Type B pancreatic cell (in vitro differentiated cells): ENCODE measurements around the gene QSOX1. TPM values are rescaled to one million over a fixed set of nuclear protein-coding genes. Genes with fewer than 3 reads are reported as not detected.

ENCODE experiments used
- DNase-seq: peaks from one replicate; pipeline ENCODE4 v3.0.0; 2021; ENCODE audit warnings: mixed read lengths; ENCODE audit not compliant: unreplicated experiment; ENCODE audit errors: extremely low spot score
- H3K27ac Mint-ChIP-seq: 2 replicates; pipeline ENCODE4 v1.8.0; 2021; ENCODE audit warnings: mild to moderate bottlenecking, mixed read lengths
- H3K27me3 Mint-ChIP-seq: 2 replicates; pipeline ENCODE4 v1.8.0; 2021; ENCODE audit warnings: mixed read lengths
- H3K36me3 Mint-ChIP-seq: 2 replicates; pipeline ENCODE4 v1.8.0; 2021; ENCODE audit warnings: mixed read lengths
- H3K4me1 Mint-ChIP-seq: one replicate; pipeline ENCODE4 v1.8.0; 2021; ENCODE audit warnings: mixed read lengths; ENCODE audit not compliant: unreplicated experiment
- H3K4me3 Mint-ChIP-seq: 2 replicates; pipeline ENCODE4 v1.8.0; 2021; ENCODE audit warnings: mild to moderate bottlenecking, mixed read lengths
- H3K9me3 Mint-ChIP-seq: 2 replicates; pipeline ENCODE4 v1.8.0; 2021; ENCODE audit warnings: mixed read lengths
- CTCF ChIP-seq: fragments of 200-600 bp; sonication (generic); conservative IDR thresholded peaks from 2 replicates; pipeline ENCODE4 v1.5.0; 2021; ENCODE audit warnings: antibody characterized with exemption, mild to moderate bottlenecking
- total RNA-seq: library from RNA; stranded (reverse); gene quantifications from 2 replicates; pipeline ENCODE4 v1.2.1, GENCODE V29; 2021; ENCODE audit warnings: low replicate concordance

The QSOX1 gene
- total RNA-seq, 1 donor from 2014 or later = 96.0 TPM

- Mint-ChIP-seq H3K9me3 (no peaks in the 10 kb centered on the region), H3K27me3 (no peaks in the 10 kb centered on the region), H3K4me3 (no peak overlapping the region), H3K36me3 (peaks cover 8% of the 10 kb centered on the region), H3K4me1 (peaks cover 15% of the 10 kb centered on the region), H3K27ac (no peak overlapping the region)
- DNase-seq = no peak
- TF ChIP-seq CTCF = no peak
Measured at GRCh38 chr1:180173451-180173850, 18.8 kb downstream of the QSOX1 start.

- Mint-ChIP-seq H3K9me3 (no peaks in the 10 kb centered on the region), H3K4me3 (no peak overlapping the region), H3K36me3 (peaks cover 8% of the 10 kb centered on the region), H3K27me3 (no peaks in the 10 kb centered on the region), H3K4me1 (peaks cover 12% of the 10 kb centered on the region), H3K27ac (no peak overlapping the region)
- TF ChIP-seq CTCF = no peak
- DNase-seq = no peak
Measured at GRCh38 chr1:180173952-180174351, 19.3 kb downstream of the QSOX1 start.

GRCh38 chr1:180175291-180175690 is 20.6 kb downstream of the QSOX1 start:
- Mint-ChIP-seq H3K9me3 (no peaks in the 10 kb centered on the region), H3K36me3 (peaks cover 8% of the 10 kb centered on the region), H3K27ac (no peak overlapping the region), H3K27me3 (no peaks in the 10 kb centered on the region), H3K4me3 (no peak overlapping the region), H3K4me1 (peaks cover 7% of the 10 kb centered on the region)
- no peak for TF ChIP-seq CTCF
- no peak for DNase-seq

GRCh38 chr1:180175806-180176205 is 21.1 kb downstream of the QSOX1 start:
- Mint-ChIP-seq H3K27me3 (no peaks in the 10 kb centered on the region), H3K9me3 (no peaks in the 10 kb centered on the region), H3K36me3 (peaks cover 6% of the 10 kb centered on the region), H3K4me1 (peaks cover 3% of the 10 kb centered on the region), H3K4me3 (no peak overlapping the region), H3K27ac (no peak overlapping the region)
- DNase-seq = no peak
- no peak for TF ChIP-seq CTCF

- H3K4me3 Mint-ChIP-seq = no peak overlapping the region
- no peak for DNase-seq
Measured at GRCh38 chr1:180176965-180177364, 22.3 kb downstream of the QSOX1 start.

More at GRCh38 chr1:180176965-180177364, 22.3 kb downstream of the QSOX1 start:
- no peaks in the 10 kb centered on the region for H3K4me1 Mint-ChIP-seq
- H3K27me3 Mint-ChIP-seq = no peaks in the 10 kb centered on the region
- H3K36me3 Mint-ChIP-seq = peaks cover 1% of the 10 kb centered on the region
- no peak for TF ChIP-seq CTCF
- H3K27ac Mint-ChIP-seq = no peak overlapping the region
- H3K9me3 Mint-ChIP-seq = no peaks in the 10 kb centered on the region
